G401.6 (cell line): Measurements from ENCODE around the gene PIM3.
"Not testable (repeated sequence)": the region's sequence is repeated elsewhere in the genome, so short reads cannot be mapped to it uniquely, and the experiment has no call there.

Experiments used
- FAIRE-seq: peaks from 2 replicates; lab custom pipeline; 2012; peaks lifted over from hg19 to GRCh38; lab: Jason Lieb, UNC

PIM3 gene

DNA sequence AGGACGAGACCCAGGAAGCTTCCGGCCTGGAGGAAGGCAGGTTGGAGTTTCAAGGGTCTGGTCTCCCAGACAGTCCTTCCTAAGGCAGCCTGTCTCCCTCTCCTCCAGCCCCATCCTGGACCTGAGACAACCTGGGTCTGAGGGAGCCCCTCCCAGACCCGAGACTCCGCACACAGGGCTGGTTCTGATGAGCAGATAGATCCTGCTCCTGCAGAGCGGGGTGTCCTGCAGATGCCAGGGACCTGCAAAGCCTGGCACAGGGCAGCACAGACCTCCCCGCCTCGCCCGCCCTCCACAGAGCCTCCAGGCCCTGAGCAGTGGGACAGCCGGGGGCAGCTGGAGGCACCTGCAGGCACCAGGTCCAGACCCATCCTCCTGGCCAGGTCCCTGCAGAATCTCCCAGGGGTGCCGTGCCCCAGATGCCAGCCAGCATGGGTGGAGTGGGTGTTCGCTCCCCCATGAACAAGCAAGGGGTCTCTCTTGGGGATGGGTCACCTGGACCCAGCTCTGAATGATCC, 7.8 kb downstream of the PIM3 start:
- no peak for FAIRE-seq

DNA sequence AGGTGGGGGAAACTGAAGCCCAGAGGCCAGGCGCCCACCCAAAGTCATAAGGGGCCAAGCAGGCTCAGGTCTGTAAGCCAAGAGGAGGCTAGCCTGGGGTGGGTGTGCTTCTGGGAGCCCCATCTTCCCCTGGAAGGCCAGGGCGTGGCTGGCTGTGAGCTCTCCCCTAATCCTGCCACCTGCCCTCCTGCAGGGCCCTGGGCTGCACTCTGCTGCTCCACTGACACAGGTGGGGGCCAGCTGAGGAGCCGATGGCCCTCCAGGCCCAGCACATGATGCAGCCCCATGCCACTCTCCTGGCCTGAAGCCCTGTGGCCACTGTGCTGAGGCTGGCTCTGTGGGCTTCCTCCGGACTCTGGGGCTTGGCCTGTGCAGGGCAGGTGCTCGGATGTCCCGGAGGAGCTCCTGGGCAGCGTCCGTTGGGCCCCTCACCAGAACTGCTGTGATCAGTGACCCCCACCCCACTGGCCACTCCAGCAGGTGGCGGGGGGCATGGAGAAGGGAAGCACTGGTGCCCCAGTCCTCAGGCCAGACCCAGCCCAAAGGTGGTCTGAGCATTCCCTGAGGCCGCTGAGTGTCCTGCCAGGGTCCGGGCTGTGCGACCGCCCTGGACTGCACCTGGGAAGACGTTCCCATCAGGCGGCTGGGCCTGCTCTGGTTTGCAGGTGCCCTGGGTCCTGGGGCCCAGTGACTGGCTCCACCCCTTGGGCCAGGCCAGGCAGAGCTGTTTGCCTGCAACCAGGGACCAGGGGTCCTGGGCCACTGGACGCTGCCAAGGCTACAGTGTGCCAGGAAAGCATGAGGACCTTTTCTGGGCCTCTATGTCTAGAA, 8.5 kb downstream of the PIM3 start:
- no peak for FAIRE-seq

DNA sequence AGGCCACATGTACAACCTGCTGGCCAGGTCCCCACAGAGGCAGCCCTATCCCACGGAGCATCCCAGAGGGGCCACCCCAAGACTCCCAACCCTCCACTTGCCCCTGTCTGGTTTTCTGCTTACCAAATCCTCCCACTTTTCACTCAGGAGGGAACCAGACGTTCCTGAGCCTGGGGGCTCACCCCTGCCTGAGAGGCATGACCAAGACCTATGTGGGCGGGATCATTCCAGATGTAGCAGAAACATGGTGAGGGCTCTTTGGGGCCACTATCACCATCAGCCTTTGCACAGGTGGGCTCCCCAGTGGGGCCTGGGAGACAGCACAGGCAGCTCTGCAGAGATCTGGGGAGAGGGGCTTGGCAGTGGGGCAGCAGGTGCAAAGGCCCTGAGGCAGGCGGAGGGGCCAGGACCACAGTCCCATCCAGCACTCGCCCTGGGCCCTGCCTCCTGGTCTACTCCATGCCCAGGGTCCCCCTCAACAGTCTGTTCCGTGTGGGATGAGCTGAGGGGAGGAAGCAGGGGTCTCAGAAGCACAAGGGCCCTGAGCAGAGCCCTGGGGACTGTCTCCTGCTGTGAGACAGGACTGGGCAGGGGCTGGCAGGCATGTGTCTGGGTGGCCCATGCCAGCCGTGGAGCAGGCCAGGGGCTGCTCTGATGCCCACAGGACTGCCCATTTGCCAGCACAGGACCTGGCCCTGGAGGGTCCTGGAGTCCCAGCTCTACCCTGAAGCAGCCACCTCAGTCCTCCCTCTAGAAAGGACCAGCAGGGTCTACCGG, 9.4 kb downstream of the PIM3 start:
- no peak for FAIRE-seq

DNA sequence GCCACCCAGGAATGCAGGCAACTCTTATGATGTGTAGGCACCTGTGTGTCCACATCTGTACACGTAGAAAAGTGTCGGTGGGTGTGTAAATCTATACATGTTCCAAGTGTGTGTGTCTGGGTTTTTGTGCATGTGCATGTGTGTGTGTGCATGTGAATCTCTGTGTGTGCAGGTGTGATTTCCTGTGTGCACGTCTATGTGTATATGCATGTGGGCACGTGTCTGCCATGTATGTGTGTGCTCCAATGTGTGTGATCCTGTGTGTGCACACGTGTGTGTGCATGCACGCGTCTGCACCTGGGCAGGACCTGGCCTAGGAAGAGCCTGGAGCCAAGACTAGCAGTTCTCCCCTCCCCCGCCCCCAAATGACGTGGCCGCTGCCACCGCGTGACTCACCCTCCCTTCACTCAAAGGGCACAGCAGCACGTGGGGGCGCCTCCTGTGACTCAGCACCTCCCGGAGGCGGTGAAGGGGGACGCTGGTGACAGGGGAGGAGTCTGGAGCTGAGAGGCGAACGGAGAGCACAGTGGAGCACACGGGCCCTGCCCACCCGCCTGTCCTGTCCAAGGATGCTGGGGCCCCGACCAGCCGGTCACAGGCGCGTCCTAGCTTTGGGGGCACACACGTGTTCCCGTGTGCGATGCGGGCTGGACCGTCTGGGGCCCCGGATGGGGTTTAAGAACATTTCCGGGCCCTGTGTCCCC, 10.1 kb downstream of the PIM3 start:
- peak; percentile 97 for FAIRE-seq

DNA sequence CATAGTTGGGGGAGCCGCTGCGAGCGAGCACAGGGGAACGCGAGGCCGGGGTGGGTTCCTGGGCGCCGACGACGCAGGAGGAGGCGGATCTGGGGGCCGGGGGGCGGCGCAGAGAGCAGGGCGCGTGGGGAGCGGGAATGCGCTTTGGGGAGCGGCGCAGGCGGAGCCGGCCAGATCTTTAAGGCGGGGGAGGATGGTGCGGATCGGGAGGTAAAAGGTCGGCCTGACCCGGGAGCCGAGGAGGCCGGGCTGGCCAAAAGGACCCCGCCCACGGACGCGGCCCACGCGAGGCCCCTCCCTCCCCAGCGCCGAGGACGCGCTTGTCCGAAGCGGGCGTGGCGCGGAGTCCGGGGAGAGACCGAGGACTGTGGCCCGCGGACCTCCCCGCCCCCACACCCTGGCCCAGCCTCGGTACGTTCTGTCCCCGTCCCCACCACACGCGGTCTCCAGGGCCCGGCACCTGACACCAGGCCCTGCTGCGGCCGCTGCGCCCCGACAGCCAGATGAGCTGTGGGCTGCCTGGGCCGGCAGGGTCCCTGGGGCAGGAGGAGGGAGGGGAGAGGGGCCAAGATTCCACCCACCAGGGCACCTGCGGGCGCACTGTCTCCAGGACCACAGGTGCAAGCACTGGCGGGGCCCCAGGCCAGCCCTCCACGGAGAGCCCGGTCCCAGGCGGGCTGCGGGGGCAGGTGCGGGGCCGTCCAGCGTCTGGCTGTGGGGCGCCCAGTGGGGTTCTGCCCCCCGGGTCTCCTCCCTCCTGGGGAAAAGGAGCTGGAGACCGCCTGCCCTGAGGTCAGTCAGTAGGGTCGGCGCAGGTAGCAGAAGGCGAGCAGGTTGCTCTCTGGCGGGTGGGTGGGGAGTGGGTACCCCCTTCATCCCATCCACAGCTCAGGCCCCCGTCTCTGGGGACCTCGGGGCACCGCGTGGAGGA, 10.9 kb downstream of the PIM3 start:
- no peak for FAIRE-seq

DNA sequence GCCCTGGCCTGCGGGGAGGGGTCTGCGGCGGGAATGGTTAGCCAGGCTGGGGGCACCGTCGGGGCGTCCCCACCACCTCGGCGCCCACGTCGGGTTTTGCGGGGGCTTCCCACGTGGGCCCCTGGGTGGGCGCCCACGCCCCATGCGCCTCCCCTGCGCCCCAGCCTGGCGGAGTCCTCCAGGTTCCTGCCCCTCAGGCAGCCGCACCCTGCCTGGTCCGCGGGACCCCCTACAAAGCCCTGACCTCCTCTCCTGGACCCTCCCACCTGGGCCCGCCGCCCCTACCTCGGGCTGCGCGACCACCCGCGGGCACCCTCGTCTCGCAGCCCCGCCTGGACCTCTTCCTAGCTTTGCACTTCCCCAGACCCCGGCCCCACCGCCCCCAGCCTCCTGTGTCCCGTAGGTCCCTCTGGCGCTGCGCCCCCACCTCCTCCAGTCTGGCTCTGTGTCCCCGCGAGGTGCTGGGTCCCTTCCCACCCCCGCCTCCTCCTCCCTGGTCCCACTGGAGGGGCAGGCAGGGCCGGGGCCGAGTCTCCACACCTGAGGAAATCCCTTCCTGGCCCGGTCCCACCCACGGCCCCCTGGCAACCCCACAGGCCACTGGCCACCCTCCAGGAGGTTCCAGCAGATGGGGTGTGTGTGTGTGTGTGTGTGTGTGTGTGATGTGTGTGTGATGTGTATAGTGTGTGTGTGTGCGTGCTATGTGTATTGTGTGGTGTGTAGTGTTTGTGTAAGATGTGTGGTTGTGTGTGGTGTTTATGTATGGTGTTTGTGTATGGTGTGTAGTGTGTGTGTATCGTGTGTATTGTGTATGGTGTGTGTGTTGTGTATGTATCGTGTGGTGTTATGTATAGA, 11.8 kb downstream of the PIM3 start:
- FAIRE-seq: no peak

DNA sequence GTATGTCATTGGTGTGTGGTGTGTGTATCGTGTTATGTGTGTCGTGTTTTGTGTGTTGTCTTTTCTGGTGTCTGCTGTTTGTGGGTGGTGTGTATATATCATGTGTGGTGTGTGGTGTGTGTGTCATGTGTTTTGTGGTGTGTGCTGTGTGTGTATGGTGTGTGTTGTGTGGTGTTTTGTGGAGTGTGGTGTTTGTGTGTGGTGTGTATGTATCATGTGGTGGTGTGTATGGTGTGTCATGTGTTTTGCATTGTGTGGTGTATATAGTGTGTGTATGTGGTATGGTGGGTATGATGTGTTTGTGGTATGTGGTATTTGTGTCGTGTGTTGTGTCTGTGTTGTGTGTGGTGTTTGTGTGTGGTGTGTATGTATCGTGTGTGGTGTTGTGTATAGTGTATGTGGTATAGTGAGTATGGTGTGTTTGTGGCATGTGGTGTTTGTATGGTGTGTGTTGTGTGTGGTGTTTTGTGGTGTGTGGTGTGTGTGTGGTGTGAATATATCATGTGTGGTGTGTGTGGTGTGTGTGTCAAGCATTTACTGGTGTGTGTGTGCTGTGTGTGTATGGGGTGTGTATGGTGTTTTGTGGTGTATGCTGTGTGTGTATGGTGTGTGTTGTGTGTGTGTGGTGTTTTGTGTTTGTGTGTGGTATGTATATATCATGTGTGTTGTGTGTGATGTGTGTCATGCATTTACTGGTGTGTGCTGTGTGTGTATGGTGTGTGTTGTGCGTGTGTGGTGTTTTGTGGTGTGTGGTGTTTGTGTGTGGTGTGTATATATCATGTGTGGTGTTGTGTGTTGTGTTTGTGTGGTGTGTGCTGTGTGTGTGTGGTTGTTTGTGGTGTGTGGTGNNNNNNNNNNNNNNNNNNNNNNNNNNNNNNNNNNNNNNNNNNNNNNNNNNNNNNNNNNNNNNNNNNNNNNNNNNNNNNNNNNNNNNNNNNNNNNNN, 12.7 kb downstream of the PIM3 start:
- no peak for FAIRE-seq

DNA sequence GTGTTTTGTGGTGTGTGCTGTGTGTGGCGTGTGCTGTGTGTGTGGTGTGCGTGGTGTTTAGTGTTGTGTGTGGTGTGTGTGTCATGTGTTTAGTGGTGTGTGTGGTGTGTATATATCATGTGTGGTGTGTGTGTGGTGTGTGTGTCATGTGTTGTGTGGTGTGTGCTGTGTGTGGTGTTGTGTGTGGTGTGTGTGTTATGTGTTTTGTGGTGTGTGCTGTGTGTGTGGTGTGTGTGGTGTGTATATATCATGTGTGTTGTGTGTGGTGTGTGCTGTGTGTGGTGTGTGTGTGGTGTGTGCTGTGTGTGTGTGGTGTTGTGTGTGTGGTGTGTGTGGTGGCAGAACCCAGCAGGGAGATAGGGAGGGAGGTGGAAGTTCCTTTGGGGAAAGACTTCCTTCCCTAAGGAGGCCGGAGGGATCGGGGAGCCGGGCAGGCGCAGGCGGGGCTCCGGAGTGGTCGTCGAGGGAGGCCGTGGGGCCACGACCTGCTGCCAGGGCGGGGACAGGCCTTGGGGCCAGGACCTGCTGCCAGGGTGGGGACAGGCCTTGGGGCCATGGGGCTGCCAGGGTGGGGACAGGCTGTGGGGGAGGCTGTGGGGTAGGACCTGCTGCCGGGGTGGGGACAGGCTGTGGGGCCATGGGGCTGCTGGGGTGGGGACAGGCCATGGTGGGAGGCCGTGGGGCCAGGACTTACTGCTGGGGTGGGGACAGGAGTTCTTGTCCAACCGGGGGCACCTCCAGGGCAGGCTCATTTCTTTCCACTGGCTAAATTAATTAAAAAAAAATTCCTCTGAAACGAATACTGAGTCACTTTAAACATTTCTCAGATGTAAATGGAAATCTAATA, 15.2 kb downstream of the PIM3 start:
- FAIRE-seq: no peak

DNA sequence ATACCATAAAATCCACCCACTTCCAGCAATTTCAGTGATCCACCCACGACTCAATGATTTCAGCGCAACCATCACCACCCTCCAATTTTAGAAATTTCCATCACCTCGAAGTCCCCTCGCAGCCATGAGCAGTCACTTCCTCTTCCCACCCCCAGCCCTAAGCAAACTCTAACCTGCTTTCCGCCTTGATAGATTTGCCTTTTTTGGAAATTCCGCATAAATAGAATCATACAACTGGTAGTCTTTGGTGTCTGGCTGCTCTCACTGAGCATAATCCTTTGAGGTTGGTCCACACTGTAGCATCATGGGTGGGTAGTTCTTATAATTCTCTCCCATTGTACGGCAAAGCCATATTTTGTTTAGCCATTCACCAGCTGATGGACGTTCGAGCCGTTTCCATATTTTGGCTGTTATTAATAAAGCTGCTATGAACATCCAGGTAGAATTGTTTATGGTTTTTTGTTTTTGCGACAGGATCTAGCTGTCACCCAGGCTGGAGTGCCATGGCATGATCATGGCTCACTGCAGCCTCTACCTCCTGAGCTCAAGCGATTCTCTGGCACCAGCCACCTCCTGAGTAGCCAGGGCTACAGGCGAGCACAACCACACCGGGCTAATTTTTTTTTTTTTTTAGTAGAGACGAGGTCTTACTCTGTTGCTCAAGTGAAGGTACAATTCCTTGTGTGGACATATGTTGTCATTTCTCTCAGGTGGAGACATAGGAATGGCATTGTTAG, 16.0 kb downstream of the PIM3 start:
- peak; percentile 54 for FAIRE-seq

DNA sequence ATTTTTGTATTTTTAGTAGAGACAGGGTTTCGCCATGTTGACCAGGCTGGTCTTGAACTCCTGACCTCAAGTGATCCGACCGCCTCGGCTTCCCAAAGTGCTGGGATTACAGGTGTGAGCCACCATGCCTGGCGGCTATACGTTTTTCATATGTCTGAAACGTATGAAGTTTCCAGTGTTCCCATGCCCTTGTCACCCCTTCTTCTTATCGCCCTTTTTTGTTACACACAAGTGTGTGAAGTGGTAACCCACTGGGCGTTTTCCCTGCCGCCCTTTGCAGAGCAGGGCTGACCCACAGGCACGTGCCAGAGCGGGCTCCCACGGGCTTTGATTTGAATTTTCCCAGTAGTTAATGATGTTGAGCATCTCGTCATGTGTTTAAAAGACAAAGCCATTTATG, 17.0 kb downstream of the PIM3 start:
- no peak for FAIRE-seq

DNA sequence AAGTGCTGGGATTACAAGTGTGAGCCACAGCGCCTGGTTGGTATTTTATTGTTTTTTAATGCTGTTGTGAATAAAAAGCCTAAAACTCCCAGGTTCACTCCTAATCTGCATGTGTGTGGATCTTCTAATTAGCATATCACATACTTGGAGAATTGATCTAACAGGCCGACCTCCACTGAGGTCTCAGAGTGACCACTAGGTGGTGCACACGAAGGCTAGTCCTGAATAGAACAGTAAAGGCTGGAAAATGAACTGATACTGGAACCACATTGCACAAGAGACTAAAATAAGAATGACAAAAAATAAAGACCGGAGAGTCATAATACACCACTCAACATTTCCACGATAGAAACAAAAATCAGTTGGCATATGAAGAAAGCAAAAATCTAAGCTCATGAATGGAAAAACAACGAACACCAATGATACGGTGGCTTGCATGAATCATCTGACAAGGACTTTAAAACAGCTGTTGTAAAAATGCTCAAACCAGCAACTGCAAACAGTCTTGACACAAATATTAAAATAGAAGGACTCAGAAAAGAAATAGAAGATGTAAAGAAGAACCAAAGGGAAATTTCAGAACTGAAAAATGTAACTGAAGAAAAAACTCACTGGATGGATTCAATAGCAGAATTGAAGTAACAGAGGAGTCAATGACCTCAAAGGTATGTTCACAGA, 19.2 kb downstream of the PIM3 start:
- FAIRE-seq: peak; percentile 85

DNA sequence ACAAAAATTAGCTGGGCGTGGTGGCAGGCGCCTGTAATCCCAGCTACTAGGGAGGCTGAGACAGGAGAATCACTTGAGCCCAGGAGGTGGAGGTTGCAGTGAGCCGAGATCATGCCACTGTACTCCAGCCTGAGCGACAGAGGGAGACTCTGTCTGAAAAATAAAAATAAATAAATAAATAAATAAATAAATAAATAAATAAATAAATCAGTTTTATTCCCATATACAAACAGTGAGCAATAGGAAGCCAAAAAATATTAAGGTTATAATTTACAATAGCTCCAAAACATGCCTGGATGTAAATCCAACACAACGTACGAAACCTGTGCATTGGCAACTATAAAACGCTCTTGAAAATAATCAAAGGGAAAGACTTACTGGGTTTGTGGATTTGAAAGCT, 21.2 kb downstream of the PIM3 start:
- not testable (repeated sequence) for FAIRE-seq

DNA sequence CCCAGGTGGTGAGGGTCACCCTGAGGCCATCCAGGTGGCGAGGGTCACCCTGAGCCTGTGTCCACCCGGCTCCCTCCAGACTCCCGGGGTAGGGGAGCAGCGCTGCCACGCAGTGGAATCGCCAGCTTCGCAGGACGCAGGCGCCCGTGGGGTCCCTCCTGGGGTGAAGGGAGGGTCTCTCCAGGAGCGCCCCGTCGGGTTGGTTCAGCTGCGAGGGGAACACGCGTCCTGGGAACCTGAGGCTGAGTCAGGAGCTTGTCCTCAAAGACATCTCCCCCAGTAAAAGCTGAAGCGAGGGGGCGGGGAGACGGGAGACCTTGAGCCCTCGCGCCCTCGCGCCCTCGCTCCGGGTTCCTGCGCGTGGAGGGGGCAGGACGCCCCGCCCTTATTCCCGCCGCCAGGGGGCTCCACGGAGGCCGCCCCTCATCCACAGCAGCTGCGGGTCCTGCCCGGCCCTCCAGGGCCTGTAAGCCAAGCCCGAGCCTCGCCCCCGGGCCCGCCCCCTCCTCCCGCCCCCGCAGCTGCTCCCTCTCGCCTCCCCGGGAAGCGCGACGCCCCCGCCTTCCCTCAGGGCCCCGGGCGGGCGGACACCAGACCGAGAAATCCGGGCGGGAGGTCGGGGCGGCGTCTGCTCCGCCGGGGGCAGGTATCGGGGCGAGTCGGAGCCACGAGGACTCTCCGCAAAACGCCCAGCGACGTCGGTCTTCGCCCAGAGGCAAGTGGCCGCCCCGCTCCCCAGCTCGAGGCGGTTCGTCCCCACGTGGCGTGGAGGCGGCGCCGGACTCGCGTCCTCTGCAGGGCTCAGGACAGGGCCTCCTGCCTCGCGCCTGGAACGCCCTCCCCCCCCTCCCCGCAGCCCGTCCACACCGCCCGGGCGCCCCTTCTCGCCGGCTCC, 22.8 kb downstream of the PIM3 start:
- no peak for FAIRE-seq

DNA sequence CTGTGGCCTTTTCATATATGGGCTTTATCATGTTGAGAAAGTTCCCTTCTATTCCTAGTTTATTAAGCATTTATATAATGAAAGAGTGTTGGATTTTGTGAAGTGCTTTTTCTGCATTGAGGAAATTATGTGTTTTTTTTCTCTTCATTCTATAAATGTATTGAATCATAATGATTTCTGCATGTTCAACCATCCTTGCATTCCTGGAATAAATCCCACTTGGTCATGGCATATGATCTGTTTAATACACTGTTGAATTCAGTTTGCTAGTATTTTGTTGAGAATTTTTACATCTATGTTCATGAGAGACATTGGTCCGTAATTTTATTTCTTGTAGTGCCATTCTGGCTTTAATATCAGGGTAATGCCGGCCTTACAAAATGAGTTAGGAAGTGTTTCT, 25.8 kb downstream of the PIM3 start:
- no peak for FAIRE-seq

DNA sequence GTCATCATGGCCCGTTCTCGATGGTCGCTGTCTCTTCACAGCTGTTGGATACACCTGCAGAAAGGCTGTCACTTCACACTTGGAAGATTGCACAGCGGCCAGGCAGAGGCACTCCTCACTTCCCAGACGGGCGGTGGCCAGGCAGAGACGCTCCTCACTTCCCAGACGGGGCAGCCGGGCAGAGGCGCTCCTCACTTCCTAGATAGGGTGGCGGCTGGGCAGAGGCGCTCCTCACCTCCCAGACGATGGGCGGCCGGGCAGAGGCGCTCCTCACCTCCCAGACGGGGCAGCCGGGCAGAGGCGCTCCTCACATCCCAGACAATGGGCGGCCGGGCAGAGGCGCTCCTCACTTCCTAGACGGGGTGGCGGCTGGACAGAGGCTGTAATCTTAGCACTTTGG, 29.3 kb downstream of the PIM3 start:
- not testable (repeated sequence) for FAIRE-seq

DNA sequence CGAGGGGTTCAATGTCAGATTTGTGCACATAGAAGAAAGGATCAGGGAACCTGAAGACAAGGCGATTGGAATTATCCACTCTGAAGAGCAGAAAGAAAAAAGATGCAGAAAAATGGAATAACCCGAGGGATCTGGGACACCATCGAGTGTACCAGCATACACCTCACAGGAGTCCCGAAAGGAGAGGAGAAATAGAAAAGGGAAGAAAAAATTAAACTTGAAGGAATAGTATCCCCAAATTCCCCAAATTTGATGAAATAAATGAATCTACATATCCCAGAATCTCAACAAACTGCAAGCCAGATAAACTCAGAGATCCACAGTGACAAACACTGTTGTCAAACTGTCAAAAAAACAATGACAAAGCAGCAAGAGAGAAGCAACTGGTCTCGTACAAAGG, 30.6 kb downstream of the PIM3 start:
- FAIRE-seq: no peak
